Activated CD4-positive, alpha-beta T cell treated with anti-CD3 and anti-CD28 coated beads for 4 hours (primary cell): ENCODE data around the gene MYLK4.

Source experiments
- DNase-seq, 2 donors: peaks; one replicate each; pipeline ENCODE4 v3.0.0-alpha.2; 2020

MYLK4 gene

DNA sequence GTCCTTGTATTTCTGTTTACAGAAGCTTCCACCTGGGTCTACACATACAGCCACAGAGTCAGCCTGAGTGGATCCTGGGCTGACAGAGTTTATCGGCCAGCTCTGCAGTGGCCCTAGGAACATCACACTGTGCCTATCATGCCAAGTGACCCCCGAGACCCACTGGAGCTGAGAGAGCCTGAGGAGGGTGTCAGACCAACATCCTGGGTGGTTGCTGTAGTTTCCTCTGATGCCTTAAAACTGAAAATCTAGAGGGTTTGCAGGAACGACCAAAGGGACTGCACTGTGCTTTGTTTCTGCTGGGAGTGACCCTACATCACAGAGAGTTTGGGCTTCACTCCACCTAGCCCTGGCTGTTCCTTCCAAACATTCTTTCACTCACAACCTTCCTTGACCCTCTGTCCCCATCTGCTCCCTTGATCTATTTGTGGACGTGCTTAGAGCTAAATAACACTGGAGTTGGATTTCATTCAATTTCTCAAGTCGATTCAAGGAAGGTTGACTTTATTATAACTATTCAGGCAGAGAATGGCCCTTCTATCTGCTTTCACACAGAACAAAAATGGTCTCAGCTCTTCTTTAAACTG lies 18.1 kb downstream of the MYLK4 start:
- DNase-seq: no peak

DNA sequence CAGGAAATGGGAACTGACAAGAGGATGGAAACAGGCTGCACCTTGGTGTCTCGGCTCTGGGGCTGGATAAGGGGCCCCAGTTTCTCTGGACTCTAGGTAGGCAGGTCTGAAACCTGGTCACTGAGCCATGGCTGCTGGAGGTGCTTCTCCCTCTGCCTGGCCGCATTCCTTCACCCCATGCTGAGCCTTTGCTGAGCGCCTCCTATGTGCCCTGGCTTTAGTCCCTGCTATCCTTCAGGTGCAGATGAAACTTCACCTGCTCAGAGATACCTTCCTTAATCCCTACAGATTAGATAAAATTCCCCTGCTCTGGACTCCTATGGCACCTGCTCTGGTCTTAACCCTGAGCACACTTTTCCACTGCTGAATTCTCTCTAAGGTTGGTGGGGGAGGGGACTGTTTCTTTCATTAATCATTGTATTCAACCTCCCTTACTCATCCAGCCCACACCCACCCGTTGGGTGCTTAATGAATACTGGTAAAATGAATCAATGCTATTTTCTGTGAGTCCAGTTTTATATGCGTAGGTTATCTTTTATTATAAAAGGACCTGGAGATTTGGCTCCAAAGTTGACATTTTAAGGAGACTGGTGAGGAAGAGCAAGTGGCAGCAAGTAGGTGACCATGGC lies 19.3 kb downstream of the MYLK4 start:
- DNase-seq: no peak

DNA sequence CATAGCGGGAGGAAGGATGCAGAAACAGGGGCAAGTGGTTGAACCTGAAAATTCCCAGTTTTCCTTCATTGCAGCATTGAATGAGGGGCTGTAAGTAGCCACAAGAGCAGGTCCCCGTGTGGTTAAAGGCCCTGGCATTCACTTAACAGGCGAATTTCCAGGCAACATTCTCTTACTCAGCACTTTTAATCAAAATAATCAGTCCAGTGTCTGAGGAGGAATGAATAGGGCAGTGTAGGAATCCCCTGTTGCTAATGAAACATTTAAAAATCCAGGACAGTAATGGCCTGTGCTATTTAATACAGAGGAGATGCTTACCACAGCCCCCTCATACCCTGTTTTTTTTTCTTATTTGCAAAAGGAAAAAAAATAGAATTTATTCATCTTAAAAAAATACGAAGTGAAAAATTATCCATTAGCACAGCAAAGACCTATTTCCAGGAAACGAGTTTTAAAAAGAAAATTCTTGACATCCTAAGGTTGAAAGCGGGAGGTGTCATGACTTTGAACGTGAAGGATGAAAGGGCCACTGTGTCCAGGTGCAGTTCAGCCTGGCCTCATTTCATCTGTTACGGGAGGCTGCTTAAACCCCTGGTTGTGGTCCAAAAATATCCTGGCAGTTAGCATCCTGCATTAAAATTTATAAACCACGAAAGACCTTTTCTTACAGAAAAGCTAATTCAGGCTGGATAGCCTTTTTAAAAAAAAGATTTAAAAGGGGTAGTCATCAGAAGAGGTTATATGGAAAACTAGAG lies 20.2 kb downstream of the MYLK4 start:
- DNase-seq: no peak

DNA sequence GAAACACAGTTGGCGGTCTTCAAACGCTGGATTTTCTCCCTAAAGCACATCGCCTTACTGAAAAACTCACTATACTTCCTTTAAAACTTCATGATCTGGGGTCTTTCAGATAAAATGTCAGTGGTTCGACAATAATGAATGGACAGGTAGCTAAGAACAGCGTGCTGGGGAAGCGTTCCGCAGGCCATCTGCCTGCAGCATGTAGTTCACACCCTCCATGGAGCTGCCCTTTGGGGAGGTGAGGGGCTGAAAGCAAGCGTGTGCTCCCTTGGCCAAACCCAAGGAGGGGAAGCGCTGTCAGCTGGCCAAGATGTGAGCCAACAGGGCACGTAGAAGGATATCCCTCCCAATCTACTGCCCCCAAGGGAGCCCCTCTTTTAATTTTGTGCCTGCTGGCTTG lies 20.8 kb downstream of the MYLK4 start:
- no peak for DNase-seq

DNA sequence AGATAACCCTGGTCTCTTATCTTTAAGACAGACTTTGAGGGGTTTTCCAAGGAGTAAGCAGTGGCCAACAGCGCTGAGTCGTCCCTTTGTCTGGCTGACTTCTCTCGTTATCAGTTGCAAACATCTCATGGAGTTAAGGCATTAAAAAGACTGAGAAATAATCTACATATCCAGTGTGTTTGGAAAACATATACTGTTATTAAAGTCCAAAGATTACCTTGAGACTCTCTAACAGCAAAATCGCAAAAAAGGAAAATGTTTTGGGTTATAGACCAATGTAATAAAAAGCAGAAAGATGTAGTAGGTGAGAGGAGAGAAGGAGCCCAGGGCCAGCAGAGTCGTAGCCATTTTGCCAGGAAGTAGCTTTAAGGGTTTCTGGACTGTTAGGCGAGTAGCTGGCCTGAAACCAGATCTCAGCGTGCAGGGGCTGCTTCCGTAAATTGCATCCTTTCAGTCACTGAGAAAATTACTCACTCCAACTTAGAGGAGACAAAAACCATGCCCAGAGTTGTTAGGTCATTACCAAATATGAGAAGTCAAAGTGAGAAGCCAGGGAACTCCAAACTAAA lies 24.6 kb downstream of the MYLK4 start:
- no peak for DNase-seq

DNA sequence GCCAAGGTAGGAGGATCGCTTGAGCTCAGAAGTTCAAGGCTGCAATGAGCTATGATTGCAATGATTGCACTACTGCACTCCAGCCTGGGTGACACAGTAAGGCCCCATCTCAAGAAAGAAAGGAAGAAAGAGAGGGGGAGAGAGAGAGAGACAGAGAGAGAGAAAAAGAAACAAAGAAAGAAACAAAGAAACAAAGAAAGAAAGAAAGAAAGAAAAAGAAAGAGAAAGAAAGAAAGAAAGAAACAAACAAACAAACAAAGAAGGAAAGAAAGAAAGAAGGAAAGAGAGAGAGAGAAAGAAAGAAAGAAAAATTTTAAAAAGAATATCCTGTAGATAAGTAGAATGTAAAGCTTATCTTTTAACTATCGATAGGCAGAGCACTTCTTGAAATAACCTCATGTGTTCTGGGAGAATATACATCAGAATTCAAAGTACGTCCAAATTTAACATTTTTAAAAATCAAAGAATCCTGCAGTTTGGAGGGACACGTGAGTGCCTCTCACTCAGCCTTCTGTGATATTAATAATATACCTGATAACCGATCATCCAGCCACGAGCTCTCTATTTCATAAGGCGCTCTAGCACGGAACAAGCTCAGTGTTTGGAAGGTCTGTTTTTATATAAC lies 25.2 kb downstream of the MYLK4 start:
- DNase-seq: no peak

DNA sequence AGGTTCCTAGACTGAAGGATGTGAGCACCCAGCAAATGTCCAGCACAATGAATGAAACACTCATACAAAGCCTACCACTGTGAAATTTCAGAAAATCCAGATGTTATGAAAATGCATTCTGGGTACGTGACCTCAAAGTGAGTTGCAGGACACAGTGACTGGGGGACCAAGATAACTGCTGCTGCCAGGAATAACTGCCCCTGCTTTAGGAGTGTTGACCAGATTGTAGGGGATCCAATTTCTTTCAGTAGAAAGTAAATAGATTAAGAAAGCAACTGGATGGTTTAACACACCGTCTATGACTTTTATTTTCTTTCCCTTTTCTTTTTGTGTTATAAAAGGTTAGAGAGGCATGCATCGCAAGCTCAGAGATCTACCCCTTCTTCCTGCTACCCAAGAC lies 29.5 kb downstream of the MYLK4 start:
- no peak for DNase-seq

DNA sequence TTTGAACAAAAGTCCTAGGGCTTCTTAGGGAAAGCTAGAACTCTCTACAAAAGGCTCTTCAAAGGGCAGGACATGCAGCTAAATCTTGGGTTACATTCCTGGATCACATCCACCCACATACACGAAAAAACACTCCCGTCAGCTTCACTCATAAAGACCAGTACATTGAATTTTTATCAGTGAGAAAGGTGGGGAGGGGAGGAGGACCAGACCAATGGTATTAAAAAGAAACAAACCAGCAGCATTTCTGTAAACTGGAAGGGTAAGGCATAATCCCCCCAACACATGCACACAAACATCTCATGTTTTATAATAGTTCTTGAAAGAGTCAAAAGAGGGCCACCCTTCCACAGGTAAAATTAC lies 31.6 kb downstream of the MYLK4 start:
- DNase-seq: no peak

DNA sequence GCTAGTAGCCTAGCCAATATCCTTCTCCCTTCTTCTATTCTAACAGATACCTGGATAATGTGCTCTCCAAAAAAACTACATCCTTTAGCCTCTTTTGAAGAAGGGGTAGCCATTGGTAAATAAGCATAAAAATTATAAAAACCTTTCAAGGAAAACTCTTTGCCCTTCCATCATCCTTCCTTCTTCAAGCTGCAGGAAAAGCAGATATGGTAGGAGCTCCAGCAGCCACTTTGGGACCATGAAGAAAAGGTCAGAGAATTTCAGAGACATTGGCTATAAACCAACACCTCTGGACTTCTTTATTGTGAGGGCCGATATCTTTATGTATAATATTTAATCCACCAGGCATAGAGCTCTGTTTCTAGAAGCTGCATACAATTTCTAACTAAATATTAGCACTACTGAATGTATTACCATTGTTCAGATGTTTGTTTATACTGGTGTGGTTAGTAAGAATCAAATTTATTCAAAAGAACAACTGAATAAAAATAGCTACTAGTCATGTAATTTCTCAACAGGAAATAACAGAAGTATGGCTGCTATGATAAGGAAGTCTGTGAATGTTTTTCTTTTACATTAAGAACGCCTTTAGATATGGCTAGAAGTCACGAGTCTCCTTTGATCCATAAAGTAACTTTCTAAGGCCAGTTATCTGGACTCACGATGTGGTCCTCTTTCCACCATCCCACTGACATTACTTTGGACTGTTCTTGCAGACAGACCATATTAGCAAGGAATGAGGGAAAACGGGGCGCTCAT lies 32.2 kb downstream of the MYLK4 start:
- DNase-seq: no peak

DNA sequence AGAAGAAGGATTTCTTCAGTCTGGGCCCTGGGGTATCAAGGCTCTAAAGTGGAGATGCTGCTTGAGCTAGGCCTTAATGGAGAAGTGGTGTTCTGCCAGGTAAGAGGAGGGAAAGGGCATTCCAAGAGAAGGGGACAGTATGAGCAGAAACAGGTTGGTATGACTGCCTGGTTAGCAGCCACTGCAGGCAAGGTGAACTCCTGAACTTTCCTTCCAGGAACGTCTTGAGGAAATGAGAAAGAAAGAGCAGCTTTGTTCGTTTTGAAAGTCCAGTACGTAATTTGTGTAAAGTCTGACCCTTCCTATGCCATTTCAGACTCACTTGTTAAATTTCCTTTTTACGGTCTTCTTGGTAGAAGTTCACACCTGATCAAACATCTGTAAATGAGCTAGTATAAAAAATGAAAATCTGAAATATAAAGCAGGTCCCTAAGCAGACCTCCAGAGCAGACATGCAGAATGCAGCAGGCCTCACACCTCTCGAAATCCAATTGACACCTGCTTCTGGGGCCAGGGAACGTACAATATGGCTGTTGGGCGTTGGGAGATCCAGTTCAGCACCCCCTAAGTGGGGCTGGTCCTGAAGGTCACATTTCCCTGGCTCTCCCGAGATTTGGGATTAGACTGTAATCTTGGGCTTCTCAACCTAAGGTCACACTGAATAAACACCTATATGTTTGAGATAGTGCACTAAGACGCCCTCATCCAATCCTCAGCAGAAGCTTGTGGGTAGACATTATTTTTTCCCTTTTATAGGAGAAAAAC lies 33.6 kb downstream of the MYLK4 start:
- no peak for DNase-seq

DNA sequence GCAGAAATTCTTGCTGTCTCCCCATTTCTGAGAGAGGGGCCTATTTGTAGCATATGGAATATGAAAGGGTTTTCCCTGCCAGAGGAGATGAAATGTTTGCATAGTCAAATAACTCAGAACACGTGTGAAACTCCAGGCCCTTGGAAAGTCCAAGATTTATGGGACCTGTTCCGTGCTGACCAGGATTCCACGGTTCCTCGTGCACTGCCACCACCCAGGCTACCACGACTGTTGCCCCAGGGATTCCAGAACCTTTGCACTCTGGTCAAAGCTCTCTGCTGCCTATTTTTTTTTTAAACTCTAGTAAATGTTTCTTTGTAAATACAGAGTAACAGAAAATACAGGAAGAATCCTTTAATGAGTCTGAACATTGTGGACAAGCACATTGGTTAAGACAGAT lies 35.0 kb downstream of the MYLK4 start:
- no peak for DNase-seq

DNA sequence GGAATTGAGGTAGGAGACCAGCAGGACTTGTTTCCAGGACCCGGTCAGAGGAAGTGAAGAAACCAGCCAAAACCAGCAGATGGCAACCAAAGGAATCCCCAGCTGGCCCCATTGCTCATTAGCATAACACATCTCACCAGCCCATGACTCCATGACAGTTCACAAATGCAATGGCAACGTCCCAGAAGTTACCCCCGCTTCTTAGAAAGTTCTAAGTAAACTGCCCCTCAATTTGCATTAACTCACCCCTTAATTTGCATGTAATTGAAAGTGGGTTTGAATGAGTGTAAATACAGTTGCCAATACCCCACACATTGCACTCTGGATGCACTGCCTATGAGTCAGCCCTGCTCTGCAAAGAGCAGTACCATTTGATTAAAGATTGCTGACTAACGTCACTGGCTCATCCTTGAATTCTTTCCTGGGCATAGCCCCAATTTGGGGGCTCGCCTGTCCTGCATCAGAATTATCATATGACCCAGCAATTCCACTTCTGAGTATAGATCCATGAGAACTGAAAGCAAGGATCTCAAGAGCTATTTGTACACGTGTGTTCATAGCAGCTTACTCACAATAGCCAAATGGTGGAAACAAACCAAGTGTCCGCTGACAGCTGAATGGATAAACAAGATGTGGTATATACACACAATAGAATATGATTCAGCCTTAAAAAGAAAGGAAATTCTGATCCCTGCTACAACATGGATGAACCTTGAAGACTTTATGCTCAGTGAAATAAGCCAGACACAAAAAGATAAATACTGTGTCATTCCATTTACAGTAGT lies 36.4 kb downstream of the MYLK4 start:
- DNase-seq: no peak

DNA sequence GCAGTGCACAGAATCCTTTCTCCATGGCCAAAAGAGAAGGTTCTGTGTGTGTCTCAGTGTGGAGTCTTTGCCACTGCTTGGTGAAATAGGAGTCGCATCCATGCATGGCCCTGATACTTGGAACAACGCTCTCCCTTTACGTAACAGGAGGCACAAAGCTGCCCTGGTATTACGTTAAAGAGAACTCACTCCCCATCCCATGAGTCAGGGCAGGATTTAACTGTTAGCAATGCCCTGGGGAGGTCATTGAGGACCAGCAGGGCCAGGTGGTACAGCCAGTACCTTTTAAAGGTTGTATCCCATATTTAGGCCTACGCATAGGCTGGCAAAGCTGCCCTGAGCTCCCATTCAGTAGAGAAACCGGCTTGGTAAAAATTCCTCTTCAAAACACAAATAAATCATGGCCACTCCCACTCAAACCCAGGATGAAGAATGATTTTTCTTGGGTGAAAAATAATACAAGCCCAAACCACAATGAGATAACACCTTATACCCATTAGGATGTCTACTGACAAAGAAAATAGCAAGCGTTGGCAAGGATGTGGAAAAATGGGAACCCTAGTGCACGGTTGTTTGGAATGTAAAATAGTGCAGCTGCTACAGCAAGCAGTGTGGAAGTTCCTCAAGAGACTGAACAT lies 37.1 kb downstream of the MYLK4 start:
- DNase-seq: no peak

DNA sequence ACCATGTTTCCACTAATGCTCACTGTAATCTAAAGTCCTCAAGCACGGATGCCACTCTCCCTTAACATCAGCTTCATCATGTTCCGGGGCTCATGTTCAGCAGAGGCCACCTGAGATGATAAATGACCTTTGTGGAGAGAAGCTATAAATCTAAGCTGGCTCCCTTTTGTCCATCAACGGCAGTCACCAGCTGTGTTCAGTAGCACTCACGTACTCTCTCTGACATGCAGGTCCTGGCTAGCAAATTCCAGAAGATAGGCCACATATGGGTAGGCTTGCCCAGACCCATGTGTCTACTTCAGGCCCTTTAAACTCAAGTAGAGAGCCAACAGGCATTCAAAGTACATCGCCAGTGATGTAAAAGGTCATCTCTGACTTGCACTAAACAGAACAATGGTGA lies 38.6 kb downstream of the MYLK4 start:
- DNase-seq: no peak

DNA sequence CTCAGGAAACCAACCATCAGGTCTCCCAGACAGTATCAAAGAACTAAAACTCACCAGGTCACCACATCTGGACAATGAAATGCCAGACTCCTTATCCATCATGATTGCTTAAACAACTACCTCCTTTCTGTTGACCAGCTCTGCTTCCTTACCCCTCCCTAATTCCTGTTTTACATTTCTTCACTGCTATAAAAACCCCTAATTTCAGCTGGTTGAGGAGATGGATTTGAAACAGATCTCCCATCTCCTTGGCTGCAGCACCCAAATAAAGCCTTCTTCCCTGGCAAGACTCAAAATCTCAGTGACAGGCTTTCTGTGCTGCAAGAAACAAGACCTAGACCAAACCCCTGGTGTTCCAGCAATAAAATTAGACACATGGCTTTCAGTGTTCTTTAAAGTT lies 40.3 kb downstream of the MYLK4 start:
- no peak for DNase-seq

DNA sequence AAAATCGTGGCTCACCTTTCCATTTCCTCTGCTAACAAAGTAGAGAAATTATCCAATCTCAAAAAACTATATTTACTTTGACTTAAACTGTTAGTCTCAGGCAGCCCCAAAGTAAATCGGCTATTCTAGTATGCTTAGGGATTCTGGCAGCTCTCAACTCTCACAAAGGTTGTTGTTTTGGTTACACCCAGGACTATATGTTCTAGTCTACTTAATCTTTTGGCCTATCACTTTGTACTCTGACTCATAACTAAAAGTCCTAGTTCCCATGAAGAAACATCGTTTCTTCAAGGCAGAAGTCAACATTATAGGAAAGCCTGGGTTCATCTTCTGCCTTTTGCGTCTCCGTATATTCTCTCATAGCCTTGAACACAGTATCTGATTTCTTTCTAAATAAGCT lies 42.3 kb downstream of the MYLK4 start:
- DNase-seq: no peak

DNA sequence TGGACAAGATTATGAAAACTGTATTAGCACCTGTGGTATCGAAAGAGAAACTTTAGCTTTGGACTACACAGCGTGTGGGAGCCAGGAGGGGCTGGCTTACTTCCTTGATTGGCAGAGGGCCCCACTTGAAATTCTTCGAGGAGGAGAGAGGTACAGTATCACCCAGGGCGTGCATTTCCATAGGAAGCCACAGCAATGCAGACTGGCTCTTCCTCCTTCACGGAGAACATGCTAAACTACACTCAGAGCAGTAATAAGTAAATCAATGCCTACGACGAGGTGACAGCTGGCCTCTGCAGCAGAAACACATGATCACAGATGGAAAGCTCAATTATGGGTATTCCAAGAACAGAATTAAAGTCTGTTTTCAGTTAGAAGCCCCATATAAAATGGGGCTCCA lies 44.2 kb downstream of the MYLK4 start:
- DNase-seq: no peak

DNA sequence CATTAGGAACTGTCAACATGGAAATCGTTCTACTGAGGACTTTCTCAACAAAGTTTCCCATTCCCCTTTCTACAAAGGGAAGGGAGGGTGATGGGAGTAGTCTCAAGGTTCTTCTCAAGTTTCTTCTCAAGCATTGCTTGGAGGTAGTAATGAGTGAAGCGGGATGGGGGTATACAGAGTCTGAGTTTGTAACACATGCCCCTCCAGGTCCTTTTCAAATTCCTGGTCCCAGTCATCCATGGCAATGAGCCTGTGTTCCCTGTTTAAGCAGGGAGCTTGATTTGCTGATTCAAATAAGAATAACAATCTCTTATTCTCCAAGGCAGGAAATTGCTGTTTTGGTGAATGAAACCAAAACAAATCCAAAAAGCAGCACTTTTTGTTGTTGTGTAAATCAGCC lies 45.5 kb downstream of the MYLK4 start:
- no peak for DNase-seq

DNA sequence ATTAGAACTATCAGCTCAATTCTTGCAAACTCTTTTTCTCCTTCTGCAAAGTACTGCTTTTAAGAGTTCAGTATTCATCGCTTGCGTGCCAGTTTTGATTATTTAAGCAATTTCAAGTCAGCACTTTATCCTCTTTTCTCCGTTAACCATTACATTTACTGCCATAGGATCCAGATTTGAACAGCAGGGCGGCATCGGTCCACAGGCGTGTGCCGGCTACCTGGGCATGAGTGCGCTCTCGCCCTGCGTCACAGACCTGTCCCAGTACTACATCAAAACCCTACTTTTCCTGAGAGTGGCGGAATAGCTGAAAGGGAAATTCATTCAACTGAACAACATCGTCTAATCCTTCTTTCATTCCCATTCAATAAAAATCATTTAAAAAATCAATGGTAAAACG lies 53.4 kb downstream of the MYLK4 start:
- DNase-seq: no peak

DNA sequence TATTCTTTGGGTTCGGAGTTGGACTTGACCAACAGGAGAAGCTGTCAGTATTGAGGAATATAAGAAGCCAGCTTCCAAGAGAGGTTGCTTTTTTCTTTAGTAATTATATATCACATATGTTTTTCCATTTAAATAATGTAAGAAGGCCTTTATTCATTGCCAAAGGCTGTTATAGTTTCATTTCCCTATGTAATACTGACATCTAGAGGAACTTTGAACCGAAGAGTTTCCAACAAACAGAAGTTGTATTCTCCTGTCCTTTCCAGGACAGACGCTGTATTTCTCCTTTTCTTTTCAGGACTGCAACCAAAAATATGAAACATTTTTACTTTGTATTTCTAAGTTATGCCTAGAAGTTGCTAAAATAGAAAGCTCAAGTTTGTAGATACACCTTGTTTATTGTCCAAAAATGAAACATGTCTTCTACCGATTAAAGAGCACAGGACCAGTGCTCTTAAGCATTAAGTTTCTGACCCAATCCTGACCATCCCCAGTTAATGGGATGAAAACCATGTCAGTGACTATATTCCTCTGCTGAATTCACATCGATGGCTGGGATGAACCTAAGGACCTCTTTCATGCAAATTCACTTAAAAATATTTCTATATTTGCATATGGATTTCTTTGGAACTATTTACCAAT lies 55.1 kb downstream of the MYLK4 start:
- DNase-seq: no peak
